OCI-LY7 (cell line): ENCODE measurements around the gene ZBTB40. TPM values are rescaled to one million over a fixed set of nuclear protein-coding genes. Genes with fewer than 3 reads are reported as not detected.

Experiments used
- BruUV-seq: library from RNA; stranded (reverse); fragments of 400-500 nt; replicated peaks from 2 replicates; lab custom pipeline; 2021; lab: Mats Ljungman, UMichigan
- CTCF ChIA-PET: fragments of 300-600 bp; sonication (Branson Sonifier 250); formaldehyde crosslinking; loops from one replicate; lab custom pipeline; 2022; ENCODE audit warnings: antibody characterized with exemption; ENCODE audit not compliant: unreplicated experiment; lab: Charles Lee
- POLR2A ChIA-PET: fragments of 300-600 bp; sonication (Branson Sonifier 250); formaldehyde crosslinking; loops from one replicate; lab custom pipeline; 2022; ENCODE audit warnings: antibody characterized with exemption; lab: Charles Lee
- DNase-seq: peaks from one replicate; pipeline ENCODE4 v3.0.0-alpha.2; 2015; ENCODE audit warnings: low spot score
- H2AFZ ChIP-seq: fragments of 200-600 bp; sonication (generic), shearing (Covaris generic); 2 replicates; pipeline ENCODE4 v1.6.1; 2014; ENCODE audit warnings: mild to moderate bottlenecking, antibody characterized with exemption, low read length, moderate library complexity
- H3K27ac ChIP-seq: fragments of 200-600 bp; sonication (generic); 2 replicates; pipeline ENCODE4 v1.5.1; 2014; ENCODE audit warnings: mixed run types, low read depth, mild to moderate bottlenecking, moderate library complexity, low read length, inconsistent platforms; ENCODE audit not compliant: poor library complexity, severe bottlenecking
- H3K36me3 ChIP-seq: fragments of 200-600 bp; sonication (generic); 2 replicates; pipeline ENCODE4 v1.6.1; 2014; ENCODE audit warnings: mild to moderate bottlenecking, antibody characterized with exemption, low read length, moderate library complexity, mixed read lengths; ENCODE audit not compliant: insufficient read depth
- H3K4me1 ChIP-seq: fragments of 200-600 bp; sonication (generic); 2 replicates; pipeline ENCODE4 v1.5.1; 2014; ENCODE audit warnings: mild to moderate bottlenecking, low read length; ENCODE audit not compliant: insufficient read depth, poor library complexity, severe bottlenecking
- H3K4me2 ChIP-seq: fragments of 200-600 bp; sonication (generic); 2 replicates; pipeline ENCODE4 v1.6.1; 2014; ENCODE audit warnings: mild to moderate bottlenecking, low read length
- H3K4me3 ChIP-seq: fragments of 200-600 bp; sonication (generic); 2 replicates; pipeline ENCODE4 v1.5.1; 2014; ENCODE audit warnings: mild to moderate bottlenecking, low read depth, low read length; ENCODE audit not compliant: poor library complexity, severe bottlenecking
- H3K79me2 ChIP-seq: fragments of 200-600 bp; sonication (generic); 2 replicates; pipeline ENCODE4 v1.6.1; 2016; ENCODE audit warnings: low read depth, mild to moderate bottlenecking, low read length, moderate library complexity, mixed read lengths; ENCODE audit not compliant: insufficient read depth
- H3K9me2 ChIP-seq: fragments of 200-600 bp; sonication (generic); 2 replicates; pipeline ENCODE4 v1.6.1; 2016; ENCODE audit warnings: mild to moderate bottlenecking, low read length, mixed read lengths; ENCODE audit not compliant: insufficient read depth
- H3K9me3 ChIP-seq: fragments of 200-600 bp; sonication (generic); 2 replicates; pipeline ENCODE4 v1.6.1; 2014; ENCODE audit warnings: mild to moderate bottlenecking, mixed run types, low read length, mixed read lengths
- H4K20me1 ChIP-seq: fragments of 200-600 bp; sonication (generic); 2 replicates; pipeline ENCODE4 v1.6.1; 2014; ENCODE audit warnings: mild to moderate bottlenecking, antibody characterized with exemption, low read length, moderate library complexity, mixed read lengths; ENCODE audit not compliant: insufficient read depth
- EZH2phosphoT487 ChIP-seq: fragments of 200-600 bp; sonication (generic); IDR thresholded peaks from 2 replicates; pipeline ENCODE4 v1.6.1; 2018; ENCODE audit warnings: low read depth, borderline replicate concordance, mild to moderate bottlenecking, mixed run types, antibody characterized with exemption, low read length, moderate library complexity, mixed read lengths
- intact Hi-C: fragments of 100-400 bp; cut with micrococcal nuclease; formaldehyde crosslinking; loops from one replicate; pipeline ENCODE4 v1.10.0; 2022; ENCODE audit not compliant: unreplicated experiment
- total RNA-seq, 2 experiments: library from RNA; depleted of rRNA in 1 of 2; stranded (reverse); fragments of >200 nt in 1 of 2; shearing (Covaris generic) in 1 of 2; gene quantifications; 2 replicates each; pipeline ENCODE4 v1.2.3, GENCODE V29; 2014 to 2022
- TF ChIP-seq, protein P1 (sequence below): fragments of 200-600 bp; sonication (generic); conservative IDR thresholded peaks from 2 replicates; pipeline ENCODE4 v1.5.1; 2014; ENCODE audit warnings: mild to moderate bottlenecking, antibody characterized with exemption, low read length, moderate library complexity, mixed read lengths

The ZBTB40 gene
- total RNA-seq, 2 experiments from 2014 or later = 16.6 to 17.3 TPM

DNA sequence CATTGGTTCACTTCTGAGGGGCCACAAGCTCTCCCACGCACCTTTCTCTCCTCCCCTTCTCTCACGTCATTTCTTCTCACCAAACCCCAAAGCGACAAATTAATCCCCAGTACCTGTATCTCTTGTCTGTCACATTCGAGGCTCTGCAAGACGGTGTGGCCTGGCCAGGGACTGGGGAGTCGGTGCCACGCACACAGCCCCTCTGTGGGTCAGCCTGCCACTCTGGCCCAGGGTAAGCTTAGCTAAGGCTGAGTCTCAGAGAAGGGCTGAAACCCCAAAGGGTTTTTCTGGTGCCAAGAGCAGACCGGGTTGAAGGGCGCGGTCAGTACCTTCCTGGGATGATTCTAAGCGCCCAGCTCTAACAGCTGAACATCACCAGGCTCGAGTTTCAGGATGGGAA lies 34.2 kb upstream of the ZBTB40 start:
- H3K27ac ChIP-seq = no peak overlapping the region
- H3K4me1 ChIP-seq = peaks cover 17% of the 10 kb centered on the region
- DNase-seq = no peak
- H3K36me3 ChIP-seq = no peaks in the 10 kb centered on the region
- H3K79me2 ChIP-seq = no peaks in the 10 kb centered on the region
- ChIA-PET CTCF (no interaction called here), POLR2A (no interaction called here)
- no peaks in the 10 kb centered on the region for H4K20me1 ChIP-seq
- TF ChIP-seq, protein P1, sequence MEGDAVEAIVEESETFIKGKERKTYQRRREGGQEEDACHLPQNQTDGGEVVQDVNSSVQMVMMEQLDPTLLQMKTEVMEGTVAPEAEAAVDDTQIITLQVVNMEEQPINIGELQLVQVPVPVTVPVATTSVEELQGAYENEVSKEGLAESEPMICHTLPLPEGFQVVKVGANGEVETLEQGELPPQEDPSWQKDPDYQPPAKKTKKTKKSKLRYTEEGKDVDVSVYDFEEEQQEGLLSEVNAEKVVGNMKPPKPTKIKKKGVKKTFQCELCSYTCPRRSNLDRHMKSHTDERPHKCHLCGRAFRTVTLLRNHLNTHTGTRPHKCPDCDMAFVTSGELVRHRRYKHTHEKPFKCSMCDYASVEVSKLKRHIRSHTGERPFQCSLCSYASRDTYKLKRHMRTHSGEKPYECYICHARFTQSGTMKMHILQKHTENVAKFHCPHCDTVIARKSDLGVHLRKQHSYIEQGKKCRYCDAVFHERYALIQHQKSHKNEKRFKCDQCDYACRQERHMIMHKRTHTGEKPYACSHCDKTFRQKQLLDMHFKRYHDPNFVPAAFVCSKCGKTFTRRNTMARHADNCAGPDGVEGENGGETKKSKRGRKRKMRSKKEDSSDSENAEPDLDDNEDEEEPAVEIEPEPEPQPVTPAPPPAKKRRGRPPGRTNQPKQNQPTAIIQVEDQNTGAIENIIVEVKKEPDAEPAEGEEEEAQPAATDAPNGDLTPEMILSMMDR = no peak
- no peak for TF ChIP-seq EZH2phosphoT487
- H3K9me3 ChIP-seq = no peaks in the 10 kb centered on the region
- intact Hi-C loops = no loop called here
- no TSS peak for BruUV-seq
- H3K9me2 ChIP-seq = no peaks in the 10 kb centered on the region
- no peak overlapping the region for H2AFZ ChIP-seq
- H3K4me2 ChIP-seq = no peak overlapping the region
- no peak overlapping the region for H3K4me3 ChIP-seq

GRCh38 chr1:22418312-22418711 lies 33.3 kb upstream of the ZBTB40 start:
- H4K20me1 ChIP-seq = no peaks in the 10 kb centered on the region
- H3K4me1 ChIP-seq = peaks cover 17% of the 10 kb centered on the region
- H3K79me2 ChIP-seq = no peaks in the 10 kb centered on the region
- no peak overlapping the region for H3K27ac ChIP-seq
- TF ChIP-seq, protein P1 = no peak
- TF ChIP-seq EZH2phosphoT487 = no peak
- DNase-seq = no peak
- intact Hi-C loops = no loop called here
- no TSS peak for BruUV-seq
- H3K9me2 ChIP-seq = no peaks in the 10 kb centered on the region
- H3K4me2 ChIP-seq = no peak overlapping the region
- CTCF ChIA-PET = no interaction called here
- H3K36me3 ChIP-seq = no peaks in the 10 kb centered on the region
- POLR2A ChIA-PET = no interaction called here
- no peak overlapping the region for H2AFZ ChIP-seq
- no peak overlapping the region for H3K4me3 ChIP-seq
- H3K9me3 ChIP-seq = no peaks in the 10 kb centered on the region

- H2AFZ ChIP-seq = no peak overlapping the region
- TF ChIP-seq, protein P1 = no peak
- no peak for TF ChIP-seq EZH2phosphoT487
- no peaks in the 10 kb centered on the region for H3K9me2 ChIP-seq
- peaks cover 17% of the 10 kb centered on the region for H3K4me1 ChIP-seq
- H3K79me2 ChIP-seq = no peaks in the 10 kb centered on the region
- H3K4me3 ChIP-seq = no peak overlapping the region
- no peaks in the 10 kb centered on the region for H3K9me3 ChIP-seq
- H3K4me2 ChIP-seq = peak overlapping the region; percentile 33
- intact Hi-C loops = no loop called here
- ChIA-PET POLR2A (no interaction called here), CTCF (interaction anchor here (0.6 kb wide), 1 partner anchor 228 kb away, joined by 3 read pairs; no protein-coding TSS in a partner anchor)
- H4K20me1 ChIP-seq = no peaks in the 10 kb centered on the region
- peak; percentile 41 for DNase-seq
- H3K36me3 ChIP-seq = no peaks in the 10 kb centered on the region
- no peak overlapping the region for H3K27ac ChIP-seq
- no TSS peak for BruUV-seq
These were observed 32.7 kb upstream of the ZBTB40 start for GRCh38 chr1:22418933-22419382.
